ENCODE measurements around the gene SYTL1.

SYTL1 gene

DNA sequence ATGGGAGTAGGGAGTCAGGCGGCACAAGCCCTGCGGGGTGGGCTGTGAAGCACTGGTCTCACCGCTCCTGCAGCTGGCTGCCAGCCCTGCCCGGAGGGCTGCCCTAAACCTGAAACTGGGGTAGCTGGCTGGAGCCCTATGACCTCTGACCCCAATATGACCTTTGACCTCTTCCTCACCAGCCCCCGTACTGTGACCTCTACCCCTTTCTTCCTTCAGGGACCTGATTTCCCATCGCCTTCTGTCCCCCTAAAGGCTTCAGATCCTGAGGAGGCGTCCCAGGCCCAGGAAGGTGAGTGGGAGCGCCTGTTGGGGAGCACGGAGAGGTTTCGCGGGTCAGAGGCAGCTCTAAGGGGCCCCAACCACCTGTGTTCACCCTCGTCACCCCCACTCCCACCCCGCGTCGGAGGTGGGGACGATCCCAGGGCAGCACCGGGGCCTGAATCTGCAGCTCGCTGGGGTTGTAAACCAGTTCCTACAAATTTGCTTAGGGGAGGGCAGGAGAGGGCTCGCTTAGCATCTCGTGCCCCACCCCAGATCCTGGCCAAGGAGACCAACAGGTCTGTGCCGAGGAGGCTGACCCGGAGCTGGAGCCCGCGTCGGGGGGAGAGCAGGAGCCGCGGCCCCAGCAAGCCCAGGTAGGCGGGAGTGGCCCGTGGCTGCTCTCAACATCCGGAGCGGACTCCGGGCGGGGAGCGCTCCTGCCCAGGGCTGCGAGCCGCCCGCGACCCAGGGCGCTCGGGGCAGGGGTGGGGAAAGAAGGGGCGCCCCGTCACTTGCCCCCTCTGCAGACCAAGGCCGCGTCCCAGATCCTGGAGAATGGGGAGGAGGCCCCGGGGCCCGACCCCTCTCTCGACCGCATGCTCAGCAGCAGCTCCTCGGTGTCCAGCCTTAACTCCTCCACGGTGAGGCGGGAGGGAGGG, 7.3 kb downstream of the SYTL1 start:
- DNase-seq: no peak

DNA sequence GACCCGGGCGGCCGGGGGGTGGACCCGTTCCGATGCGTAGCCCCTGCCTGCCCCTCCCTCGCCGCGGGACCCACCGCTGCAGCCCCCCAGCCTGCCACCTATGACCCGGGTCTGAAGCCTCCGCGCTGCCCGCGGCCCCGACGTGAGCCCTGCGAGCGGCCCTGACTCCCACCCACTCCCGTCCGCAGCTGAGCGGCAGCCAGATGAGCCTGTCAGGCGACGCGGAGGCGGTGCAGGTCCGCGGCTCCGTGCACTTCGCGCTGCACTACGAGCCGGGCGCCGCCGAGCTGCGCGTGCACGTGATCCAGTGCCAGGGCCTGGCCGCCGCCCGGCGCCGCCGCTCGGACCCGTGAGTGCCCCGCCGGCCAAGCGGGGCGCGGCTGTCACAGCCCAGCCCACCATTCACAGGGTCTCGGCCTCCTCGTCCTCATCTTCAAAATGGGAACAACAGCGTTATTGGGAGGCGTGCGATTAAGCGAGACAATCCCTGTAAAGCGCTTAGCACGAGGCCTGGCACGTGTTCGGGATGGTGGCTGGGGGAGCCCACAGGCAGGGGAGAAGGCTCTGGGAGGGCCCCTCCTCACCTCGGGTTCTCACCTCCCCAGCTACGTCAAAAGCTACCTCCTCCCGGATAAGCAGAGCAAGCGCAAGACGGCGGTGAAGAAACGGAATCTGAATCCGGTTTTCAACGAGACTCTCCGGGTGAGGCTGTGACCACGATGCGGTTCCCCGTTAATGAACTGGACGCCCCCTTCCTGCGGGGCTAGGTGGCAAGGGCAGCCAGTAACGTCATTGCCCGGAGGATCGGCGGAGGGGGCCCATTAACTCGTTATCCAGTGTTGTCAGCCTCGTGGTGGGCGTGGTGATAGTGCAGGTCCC, 8.2 kb downstream of the SYTL1 start:
- DNase-seq: no peak

DNA sequence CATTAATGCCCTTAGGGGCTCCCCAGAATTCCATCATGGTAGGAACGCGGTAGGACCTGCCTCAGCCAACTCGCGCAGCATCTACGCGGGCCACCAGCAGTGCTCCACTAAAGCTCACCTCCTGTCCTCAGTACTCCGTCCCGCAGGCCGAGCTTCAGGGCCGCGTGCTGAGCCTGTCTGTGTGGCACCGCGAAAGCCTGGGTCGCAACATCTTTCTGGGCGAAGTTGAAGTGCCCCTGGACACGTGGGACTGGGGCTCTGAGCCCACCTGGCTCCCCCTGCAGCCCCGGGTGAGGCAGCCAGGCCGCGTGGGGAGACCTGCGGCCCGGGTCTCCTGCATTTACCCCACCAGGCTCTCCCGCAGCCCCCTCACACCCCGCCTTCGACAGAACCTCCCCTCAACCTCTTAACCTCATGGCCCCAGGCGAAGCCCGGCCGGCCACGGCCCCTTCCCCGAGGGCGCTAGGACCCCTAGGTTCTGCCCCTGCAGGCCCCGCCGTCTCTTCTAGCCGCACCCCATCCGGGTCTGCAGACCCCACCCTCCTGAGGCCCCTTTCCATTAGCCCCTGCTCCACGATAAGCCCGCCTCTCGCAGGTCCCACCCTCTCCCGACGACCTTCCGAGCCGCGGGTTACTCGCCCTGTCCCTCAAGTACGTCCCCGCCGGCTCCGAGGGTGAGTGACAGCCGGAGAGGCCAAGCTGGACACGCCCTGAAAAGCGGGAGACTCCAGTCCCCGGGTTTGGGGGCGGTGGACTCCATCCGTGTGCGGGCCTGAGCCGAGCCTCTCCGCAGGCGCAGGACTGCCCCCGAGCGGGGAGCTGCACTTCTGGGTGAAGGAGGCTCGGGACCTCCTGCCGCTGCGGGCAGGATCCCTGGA, 9.1 kb downstream of the SYTL1 start:
- no peak for DNase-seq

DNA sequence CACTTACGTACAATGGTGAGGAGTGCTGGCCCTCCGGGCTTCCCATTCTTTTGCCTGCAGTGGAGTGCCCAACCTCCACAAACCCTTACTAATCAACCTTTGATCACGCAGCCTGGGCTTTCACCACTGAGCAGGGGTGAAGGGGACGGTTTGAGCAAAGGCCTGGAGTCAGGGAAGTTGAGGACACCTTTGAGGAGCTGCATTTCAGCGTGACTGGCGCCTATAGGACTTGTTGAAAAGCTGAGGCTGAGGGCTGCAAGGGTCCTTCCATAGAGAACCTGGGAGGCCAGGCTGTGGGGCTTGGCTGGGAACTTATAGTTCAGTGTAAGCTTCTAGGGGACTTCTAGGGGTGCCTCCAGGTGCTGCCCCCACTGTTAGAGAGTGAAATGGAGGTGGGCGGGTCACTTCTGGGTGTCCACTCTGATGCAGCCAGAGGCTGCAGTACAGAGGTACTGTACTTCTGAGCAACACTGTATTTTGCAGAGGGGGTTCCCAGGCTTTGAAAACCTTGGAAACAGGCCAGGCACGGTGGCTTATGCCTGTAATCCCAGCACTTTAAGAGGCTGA, 9.8 kb downstream of the SYTL1 start:
- DNase-seq: no peak

DNA sequence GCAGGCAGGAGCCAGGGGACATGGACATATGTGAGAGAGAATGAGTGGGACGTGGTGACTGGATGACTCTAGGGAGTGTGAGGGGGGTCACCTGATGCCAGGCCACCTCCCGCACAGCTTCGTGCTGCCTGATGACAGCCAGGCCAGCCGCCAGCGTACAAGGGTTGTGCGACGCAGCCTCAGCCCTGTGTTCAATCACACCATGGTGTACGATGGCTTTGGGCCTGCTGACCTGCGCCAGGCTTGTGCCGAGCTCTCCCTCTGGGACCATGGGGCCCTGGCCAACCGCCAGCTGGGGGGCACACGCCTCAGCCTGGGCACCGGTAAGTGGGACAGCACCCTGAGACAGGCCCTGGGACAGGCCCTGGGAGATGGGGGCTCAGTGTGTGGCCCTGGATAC, 11.3 kb downstream of the SYTL1 start:
- no peak for DNase-seq

DNA sequence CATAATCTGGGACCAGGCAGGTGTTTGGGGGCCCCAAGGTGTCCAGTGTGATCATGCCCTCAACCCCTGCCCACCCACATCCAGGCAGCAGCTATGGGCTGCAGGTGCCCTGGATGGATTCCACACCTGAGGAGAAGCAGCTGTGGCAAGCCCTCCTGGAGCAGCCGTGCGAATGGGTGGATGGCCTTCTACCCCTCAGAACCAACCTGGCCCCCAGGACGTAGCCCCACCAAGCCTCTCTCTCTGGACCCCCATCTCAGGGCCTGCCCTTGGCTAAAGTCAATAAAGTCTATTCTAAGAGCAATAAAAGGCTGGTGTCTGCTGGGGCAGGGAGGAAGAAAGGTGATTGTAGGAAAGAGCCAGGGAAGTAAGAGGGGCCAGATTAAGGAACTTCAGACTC, 11.8 kb downstream of the SYTL1 start:
- DNase-seq: no peak

DNA sequence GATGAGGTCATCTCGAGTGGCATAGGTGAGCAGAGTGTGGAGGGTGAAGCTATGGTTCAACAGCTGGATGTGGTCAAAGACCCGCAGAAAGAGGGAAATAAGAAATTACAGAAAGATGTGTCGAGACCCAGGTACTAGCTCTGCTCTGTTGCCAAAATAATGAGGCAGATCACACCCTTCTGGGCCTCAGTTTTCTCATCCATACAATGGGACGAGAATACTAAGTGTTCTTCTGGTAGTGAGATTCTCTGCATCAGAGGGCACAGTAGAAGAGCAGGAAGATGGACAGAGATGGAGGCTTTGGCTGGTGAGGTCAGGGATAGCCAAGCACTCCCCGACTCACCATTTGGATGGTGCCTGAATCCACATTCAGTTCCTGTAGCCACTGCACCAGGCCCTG, 13.9 kb downstream of the SYTL1 start:
- no peak for DNase-seq

DNA sequence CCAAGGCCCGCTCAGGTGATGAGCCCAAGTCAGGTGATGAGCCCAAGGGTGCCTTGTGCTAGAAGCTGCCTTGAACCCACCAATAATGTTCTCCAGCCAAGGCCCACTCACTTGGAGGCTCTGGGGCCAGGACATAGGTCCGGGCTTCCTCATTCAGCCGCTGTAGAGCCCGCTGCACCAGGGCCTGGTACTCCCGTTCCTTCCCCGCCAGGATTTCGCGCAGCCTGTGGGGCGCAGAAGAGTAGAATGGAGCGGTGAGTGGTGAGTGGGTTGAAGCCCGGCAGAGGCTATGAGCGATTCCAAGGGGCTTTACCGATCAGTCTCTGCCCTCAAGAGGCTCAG, 14.4 kb downstream of the SYTL1 start:
- no peak for DNase-seq

DNA sequence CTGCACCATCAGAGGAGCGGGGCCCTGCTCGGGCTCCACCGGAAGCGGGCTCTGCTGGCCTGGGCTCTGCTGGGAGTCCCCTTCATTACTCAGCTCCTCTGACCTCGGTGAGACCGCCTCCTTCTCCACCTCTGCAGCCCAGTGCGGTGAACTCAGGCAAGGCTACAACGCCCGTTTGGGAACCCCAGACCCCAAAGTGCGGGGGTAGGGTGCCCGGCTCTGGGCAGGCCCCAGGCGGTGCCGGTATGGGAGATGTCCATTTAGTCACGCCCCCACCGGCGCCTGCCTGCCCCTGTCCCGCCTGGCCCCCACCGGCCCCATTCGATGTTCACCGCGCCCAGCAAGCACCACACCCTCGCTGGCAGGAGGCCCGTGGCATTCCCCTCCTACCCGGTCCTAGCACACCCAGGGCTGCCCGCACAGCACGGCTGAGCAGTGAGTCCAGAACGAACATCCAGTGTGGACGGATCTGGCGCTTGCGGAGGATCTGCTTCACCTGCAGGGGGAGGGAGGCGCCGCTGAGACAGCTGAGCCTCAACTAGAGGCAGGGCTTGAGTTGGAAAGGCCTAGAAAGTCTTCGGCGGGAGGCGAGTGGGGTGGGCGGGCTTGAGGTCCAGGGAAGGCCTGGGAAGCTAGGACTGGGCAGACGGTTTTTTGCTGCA, 14.9 kb downstream of the SYTL1 start:
- no peak for DNase-seq

DNA sequence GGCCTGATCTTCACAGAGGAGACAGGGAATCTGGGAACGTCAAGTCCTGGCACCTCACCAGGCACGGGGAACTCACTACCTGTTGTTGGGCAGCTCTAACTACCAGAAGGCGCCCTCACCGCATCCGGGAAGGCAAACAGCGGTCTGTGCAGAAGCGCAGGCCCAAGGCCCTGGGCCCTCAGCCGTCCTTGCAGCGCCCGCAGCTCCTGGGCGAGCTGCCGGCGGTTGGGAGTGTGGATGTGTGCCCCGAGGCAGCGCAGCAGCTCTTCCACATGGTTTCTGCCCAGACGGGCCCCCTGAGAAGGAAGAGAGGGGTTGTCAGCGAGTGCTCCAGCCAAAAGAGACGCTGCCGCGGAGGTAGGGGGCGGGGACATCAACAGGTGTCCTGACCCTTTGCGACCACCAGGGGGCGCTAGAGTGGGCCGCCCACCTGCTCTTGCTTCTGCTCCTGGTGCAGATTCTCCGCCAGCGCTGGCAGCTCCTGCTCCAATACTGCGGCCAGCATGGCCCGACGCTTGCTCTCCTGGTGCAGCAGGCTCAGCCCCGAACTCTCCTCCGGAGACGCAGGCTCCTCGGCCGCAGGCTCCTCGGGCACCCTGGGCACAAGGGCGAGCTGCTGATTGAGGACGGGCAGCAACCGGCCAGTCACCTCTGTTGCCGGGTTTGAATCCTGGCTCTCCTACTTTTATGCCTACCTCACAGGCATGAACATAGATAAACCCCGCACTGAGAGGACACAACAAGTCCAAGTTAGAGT, 15.6 kb downstream of the SYTL1 start:
- no peak for DNase-seq

DNA sequence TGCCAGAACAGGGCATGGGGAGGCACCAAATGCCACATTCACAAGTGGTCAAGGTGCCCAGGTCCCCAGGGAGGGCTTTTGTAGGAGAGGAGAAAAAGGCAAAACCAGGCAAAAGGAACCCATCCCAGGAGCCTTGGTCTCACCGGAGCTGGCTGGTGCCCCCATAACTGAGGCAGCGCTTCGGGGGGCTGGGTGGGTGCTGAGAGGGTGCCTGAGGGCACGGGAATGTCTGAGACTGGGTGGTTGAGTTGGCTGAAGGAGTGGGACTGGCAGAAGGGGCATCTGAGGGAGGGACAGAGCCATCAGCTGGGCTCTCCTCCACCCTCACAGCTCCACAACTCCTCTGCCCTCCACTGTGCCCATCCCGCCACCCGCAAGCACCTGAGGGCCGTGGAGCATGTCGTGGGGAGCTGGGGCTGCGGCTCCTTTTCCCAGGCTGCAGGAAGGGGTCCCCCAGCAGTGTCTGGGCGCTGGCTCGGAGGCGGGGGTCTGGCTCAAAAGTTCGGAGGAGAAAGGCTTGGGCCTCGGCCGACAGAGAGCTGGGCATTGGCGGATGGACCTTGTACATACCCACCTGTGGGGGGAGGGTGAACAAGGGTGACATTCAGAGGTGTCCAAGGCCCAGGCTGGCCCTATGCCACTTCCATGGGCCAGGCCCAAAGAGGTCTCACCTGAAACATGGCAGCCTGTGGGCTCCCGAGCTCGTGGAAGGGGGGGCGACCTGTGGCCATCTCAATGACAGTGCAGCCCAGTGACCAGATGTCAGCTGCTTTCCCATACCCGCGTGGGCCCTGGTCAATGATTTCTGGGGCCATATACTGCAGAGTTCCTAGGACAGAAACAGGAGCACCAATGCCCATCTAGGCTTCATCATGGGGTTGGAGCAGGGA, 16.5 kb downstream of the SYTL1 start:
- DNase-seq: no peak

DNA sequence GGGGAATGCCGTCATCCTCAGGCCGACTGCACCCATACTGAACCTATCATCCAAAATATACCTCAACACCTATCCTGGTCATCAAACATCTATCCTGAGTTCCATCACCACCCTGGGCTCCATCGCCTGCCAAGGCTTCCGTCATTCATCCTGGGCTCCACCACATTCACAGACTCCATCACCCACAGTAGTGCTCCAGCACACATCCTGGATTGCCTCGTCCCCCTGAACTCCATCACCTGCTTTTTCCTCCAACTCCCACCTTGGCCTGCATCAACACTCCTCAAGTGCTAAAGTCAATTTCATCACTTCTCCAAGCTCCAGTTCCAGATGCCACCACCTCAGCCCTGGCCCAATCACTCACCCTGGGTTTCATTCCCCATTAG, 17.1 kb downstream of the SYTL1 start:
- no peak for DNase-seq

DNA sequence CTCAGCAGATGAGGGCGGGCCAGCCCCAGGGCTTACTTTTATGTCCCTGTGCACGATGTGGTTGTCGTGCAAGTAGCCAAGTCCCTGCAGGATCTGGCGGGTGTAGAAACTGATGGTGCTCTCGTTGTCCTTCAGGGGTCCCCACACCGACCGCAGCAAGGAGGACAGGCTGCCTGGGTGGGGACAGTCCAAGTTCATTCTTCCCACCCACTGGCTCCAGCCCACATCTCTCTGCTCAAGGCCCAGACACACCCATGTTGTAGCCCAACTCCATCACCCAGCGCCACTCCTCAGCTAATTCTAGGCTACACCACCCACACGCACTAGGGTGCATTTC, 18.0 kb downstream of the SYTL1 start:
- DNase-seq: no peak

DNA sequence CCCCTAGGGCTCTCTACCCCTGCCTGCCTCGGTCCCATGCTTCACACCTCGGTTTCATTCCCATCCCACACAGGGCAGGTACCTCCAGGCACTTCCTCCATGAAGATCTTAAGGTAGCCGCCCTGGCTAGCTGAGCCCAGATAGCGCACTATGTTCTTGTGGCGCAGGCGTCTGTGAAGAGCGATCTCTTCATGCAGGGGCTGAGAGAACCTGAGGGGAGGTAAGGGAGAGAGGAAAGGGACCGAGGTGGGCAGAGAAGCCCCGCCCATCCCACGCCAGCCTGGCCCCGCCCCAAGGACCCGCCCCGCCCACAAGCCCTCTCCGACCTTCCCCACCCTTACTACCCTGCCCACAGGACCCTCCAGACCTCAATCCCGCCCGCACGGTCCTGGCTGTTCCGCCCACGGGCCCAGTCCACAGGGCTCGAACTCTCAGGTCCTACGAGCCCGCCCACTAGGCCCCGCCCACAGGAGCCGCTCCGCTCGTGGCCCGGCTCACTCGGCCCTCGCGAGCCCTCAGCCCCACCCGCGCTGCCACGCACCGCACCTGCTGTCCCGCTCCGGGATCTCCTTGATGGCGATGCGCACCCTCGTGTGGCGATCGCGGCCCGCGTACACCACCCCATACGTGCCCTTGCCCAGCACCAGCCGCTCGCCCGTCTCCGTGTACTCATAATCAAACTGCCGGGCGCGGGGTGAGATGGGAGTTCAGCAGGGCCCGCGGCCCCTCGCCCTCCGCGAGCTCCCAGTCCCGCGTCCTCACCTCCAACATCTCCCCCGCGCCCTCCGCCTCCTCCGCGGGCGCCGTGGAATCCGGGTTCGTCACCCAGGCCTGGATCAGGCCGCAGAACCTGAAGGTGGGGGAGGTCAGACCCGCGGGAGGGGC, 18.6 kb downstream of the SYTL1 start:
- no peak for DNase-seq

DNA sequence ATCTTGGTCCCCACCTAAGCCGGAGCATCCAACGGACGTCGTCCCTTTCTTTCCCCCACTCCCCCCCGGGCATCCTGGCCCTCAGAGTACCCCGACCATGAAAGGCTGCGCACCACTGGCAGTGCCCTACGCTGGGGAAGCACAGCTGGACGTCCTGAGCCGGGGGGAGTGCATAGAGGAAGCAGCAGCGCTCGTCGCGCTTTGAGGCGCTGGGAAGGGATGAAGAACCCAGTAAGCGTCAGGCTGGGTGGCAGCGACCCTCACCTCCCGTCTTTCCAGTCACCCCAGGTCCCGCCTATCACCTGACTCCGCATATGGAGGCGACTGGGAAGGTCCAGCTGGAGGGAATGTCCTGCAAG, 19.2 kb downstream of the SYTL1 start:
- DNase-seq: no peak

DNA sequence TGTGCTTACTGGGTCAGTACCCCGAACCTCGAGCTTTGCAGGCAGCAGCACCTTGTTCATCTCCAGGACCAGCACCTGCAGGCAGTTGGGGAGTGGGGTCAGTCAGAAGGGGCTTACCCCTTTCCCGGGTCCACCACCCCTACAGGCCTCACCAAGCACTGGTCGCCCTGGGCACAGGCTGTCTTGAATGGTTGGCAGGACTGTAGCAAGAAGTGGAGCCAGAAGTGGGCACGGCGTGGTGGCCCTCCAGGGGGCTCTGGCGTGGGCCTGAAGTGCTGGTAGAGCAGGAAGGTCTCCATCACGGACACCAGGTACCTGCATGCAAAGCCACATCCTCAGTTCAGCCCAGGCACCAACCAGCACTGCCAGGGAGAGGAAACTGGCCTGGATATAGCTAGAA, 19.7 kb downstream of the SYTL1 start:
- DNase-seq: no peak

DNA sequence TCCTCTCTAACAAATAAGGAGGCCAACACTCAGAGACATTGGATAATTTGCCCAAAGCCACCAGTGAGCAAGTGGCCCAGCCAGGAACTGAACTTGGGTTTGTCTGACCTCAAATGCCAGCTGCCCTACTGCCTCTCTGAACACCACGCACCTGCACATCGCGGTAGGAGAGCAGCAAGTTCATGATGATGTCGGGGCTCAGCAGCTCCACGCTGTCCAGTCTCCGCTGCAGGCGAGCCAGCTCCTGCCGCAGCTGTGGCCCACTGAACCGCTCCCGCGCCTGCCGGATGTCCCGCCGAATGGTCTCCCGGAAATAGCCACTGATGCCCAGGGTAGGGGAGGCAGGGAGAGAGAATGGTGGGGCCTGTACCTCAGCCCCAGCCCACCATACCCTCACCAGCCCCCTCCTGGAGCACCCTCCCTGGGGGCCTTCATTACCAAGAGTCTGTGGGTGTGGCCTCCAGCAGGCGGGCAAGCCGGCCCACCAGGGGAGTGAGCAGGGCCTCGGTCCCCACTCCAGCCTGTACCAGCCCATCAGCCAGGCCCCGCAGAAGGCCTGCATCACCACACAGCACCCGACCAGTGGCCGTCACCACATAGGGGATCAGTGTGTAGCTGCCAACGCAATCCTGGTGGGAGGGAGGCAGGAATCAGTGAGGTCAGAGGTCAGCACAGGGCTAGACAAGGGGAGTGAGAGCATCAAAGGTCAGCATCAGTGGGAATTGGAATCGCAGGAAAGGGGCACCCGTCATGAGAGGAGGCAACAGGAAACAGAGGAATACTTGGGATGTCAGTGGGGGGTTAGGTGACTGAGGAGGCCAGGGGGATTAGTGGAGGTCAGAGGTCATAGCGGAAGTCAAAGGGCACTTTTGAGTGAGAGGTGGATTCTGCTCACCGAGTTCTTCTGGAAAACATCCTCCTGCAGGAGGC, 22.2 kb downstream of the SYTL1 start:
- DNase-seq: no peak

DNA sequence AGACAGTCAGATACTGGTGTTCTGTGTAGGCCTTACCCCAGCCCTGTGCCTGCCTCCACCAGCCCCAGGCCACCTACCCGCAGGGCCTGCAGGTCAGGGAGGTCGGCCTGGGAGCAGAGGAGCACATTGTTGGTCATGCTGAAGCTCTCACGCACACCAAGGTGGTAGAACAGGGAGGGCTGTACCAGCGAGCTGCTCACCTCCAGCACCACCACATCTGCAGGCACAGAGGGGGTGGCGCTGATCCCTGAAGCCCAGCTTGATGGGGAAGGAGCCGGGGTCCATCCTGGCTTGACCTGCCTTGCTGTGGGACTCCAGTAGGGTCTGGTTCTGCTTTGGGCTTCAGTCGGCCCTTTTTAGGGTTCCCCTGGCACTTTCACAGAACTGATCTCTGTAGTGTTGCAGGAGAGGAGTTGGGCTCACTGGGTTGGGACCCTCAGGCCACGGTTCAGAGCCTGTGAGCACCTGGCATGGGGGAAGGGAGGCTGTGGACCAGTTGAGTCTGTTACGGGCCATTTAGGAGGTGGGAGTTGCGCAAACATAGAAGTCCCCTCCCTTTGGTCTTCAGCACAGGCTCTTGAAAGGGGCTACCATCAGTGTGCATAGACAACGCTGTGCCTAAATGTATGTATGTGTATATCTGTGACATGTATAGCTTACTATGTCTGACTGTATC, 23.0 kb downstream of the SYTL1 start:
- DNase-seq: no peak
